ENCODE data around the gene ZFPM1.

The ZFPM1 gene

DNA sequence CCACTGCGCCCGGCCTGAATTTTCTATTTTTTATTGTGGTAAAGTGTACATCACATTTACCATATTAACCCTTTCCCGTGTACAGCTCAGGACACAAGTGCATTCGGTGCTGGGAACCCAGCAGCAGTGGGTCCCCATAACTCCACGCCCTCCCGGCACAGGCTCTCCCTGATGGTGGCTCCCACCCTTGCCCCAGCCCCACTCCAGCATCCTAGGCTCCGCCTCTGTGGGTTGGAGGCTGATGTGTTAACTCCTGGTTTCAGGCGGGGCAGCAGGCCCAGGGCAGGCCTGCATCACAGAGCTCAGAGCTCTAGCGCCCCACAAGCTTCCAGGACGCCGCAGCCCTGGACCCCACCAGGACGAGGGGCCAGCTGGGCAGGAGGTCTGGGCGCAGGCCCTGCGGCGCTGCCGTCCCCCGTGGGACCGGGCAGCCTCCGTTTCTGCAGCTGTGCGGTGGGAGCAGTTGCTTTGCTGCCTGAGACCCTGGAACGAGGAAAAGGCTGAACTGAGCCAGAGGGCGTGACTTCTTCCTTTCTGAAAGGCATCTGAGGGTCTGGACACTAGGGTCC is 19.6 kb downstream of the ZFPM1 start:
- Histone ChIP-seq H3K14ac (ENCODE audit: low read length) (no peak overlapping the region), H2BK120ac (ENCODE audit: low read depth, low read length) (no peak overlapping the region), H3K4me1 (ENCODE audit: control insufficient read depth in 2 of 2, insufficient read depth in 1 of 2, low read depth in 1 of 2, low read length in 2 of 2) (peaks cover 5 to 8% of the 10 kb centered on the region in 2 donors), H3K27me3 (ENCODE audit: control insufficient read depth in 3 of 3, insufficient read depth in 3 of 3, low read depth in 1 of 3, low read length in 3 of 3) (no peaks in the 10 kb centered on the region), H2AK5ac (ENCODE audit: low read depth, low read length) (peak overlapping the region; percentile 74), H3K27ac (replicated peaks; ENCODE audit: low read length) (no peak overlapping the region), H3K36me3 (replicated peaks in 1 of 2; ENCODE audit: control insufficient read depth in 2 of 2, insufficient read depth in 2 of 2, low read length in 2 of 2) (no peaks in the 10 kb centered on the region), H3K18ac (ENCODE audit: low read length) (peak overlapping the region; percentile 55), H3K9ac (ENCODE audit: low read depth, low read length, poor library complexity) (peak overlapping the region; percentile 60), H4K91ac (ENCODE audit: low read depth, low read length, poor library complexity) (no peak overlapping the region), H3K4me2 (ENCODE audit: insufficient read depth, low read length, poor library complexity, severe bottlenecking) (no peak overlapping the region), H3K4me3 (ENCODE audit: low read length in 2 of 2) (no peak overlapping the region), H2AFZ (ENCODE audit: low read length) (no peak overlapping the region), H2BK15ac (ENCODE audit: low read length) (peak overlapping the region; percentile 49), H3K79me1 (ENCODE audit: low read depth, low read length) (no peaks in the 10 kb centered on the region), H4K8ac (ENCODE audit: low read depth, low read length) (no peak overlapping the region), H2BK5ac (ENCODE audit: low read length) (no peak overlapping the region), H2BK12ac (ENCODE audit: low read length) (no peak overlapping the region), H3K4ac (ENCODE audit: low read length) (no peak overlapping the region), H3K23ac (ENCODE audit: low read depth, low read length, poor library complexity) (peak overlapping the region; percentile 34), H3K9me3 (replicated peaks in 1 of 2; ENCODE audit: control insufficient read depth in 2 of 2, insufficient read depth in 1 of 2, low read depth in 1 of 2, low read length in 2 of 2) (no peaks in the 10 kb centered on the region)
- WGBS, 2 donors (ENCODE audit: extremely low coverage in 2 of 2, insufficient read length in 2 of 2, insufficient replicate concordance in 1 of 2), result no CpG with 5 or more reads among the region's 22 CpGs
- no peak for DNase-seq (ENCODE audit: low spot score)

DNA sequence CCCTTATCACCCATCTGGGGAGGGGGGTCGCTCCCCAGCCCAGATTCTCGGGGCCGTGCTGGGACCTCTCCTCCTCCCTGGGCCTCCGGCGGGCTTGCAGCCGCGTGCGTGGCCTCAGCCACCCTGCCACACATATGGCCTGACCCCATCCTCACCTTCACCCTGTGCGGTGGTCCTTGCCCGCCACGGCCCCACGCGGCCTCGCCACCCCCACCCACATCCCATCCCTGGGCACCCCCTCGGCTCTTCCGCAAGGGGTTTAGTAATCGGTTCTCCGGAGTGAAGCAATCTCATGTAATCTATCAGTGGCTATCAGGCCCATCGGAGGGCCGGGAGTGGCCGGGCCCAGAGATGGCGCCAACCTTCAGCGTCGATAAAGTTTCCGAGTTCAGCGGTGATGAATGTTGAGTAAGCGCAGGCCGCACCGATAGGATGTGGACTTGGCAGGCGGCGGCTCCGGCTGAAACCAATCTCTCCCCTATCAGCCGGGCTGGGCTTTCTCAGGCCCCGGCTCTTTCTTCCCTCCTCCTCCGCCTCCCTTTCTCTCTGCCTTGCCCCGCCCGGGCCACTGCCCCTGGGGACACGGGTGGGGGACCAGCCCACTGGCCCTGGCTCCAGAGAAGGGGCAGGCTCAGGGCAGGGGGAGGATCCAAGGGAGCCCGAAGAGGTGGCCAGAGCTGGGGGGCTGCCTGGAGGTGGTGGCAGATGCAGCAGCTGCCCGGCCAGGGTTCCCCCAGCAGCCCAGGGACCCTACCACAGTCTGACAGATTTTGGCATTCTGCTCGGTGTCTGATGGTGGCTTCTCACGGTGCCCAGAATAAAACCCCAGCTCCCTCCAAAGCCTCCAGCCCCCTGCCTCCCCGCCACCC is 20.8 kb downstream of the ZFPM1 start:
- H2AK5ac ChIP-seq (ENCODE audit: low read depth, low read length), result no peak overlapping the region
- H3K9ac ChIP-seq (ENCODE audit: low read depth, low read length, poor library complexity), result no peak overlapping the region
- H2BK15ac ChIP-seq (ENCODE audit: low read length), result peak overlapping the region; percentile 49
- H3K4ac ChIP-seq (ENCODE audit: low read length), result no peak overlapping the region
- peaks cover 5 to 16% of the 10 kb centered on the region in 2 donors for H3K4me1 ChIP-seq (ENCODE audit: control insufficient read depth in 2 of 2, insufficient read depth in 1 of 2, low read depth in 1 of 2, low read length in 2 of 2)
- H2AFZ ChIP-seq (ENCODE audit: low read length), result no peak overlapping the region
- H2BK120ac ChIP-seq (ENCODE audit: low read depth, low read length), result no peak overlapping the region
- peak overlapping the region; percentile 80 for H3K23ac ChIP-seq (ENCODE audit: low read depth, low read length, poor library complexity)
- peaks cover 3% of the 10 kb centered on the region for H3K79me1 ChIP-seq (ENCODE audit: low read depth, low read length)
- no peak overlapping the region for H4K91ac ChIP-seq (ENCODE audit: low read depth, low read length, poor library complexity)
- no peaks in the 10 kb centered on the region for H3K36me3 ChIP-seq (replicated peaks in 1 of 2; ENCODE audit: control insufficient read depth in 2 of 2, insufficient read depth in 2 of 2, low read length in 2 of 2)
- H2BK5ac ChIP-seq (ENCODE audit: low read length), result peak overlapping the region; percentile 24
- no peak overlapping the region for H3K4me3 ChIP-seq (ENCODE audit: low read length in 2 of 2)
- no peak overlapping the region for H4K8ac ChIP-seq (ENCODE audit: low read depth, low read length)
- H2BK12ac ChIP-seq (ENCODE audit: low read length), result no peak overlapping the region
- H3K14ac ChIP-seq (ENCODE audit: low read length), result peak overlapping the region; percentile 38
- H3K27ac ChIP-seq (replicated peaks; ENCODE audit: low read length), result no peak overlapping the region
- peak overlapping the region; percentile 48 for H3K18ac ChIP-seq (ENCODE audit: low read length)
- no peaks in the 10 kb centered on the region for H3K9me3 ChIP-seq (replicated peaks in 1 of 2; ENCODE audit: control insufficient read depth in 2 of 2, insufficient read depth in 1 of 2, low read depth in 1 of 2, low read length in 2 of 2)
- no CpG with 5 or more reads among the region's 43 CpGs for WGBS, 2 donors (ENCODE audit: extremely low coverage in 2 of 2, insufficient read length in 2 of 2, insufficient replicate concordance in 1 of 2)
- no peak overlapping the region for H3K4me2 ChIP-seq (ENCODE audit: insufficient read depth, low read length, poor library complexity, severe bottlenecking)
- no peaks in the 10 kb centered on the region for H3K27me3 ChIP-seq (ENCODE audit: control insufficient read depth in 3 of 3, insufficient read depth in 3 of 3, low read depth in 1 of 3, low read length in 3 of 3)
- no peak for DNase-seq (ENCODE audit: low spot score)

DNA sequence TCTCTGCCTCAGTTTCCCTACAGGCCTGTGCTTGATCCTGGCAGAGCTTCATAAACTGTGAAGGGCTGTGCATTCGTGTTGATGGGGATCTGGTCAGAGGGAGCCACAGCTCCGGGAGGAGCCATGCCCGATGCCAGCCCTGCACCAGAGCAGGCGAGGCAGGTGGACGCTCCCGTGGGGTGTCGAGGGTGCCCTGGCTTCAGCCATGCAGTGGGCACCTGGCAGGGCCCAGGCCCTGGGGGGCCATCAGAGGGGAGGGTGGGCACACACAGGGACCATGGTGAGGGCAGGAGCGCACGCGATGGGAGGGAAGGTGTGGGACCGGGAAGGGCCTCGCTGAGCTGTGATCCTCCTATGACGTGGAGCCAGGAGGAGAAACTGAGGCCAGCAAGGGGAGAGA is 22.0 kb downstream of the ZFPM1 start:
- peak overlapping the region; percentile 71 for H3K18ac ChIP-seq (ENCODE audit: low read length)
- peak overlapping the region; percentile 74 for H2AK5ac ChIP-seq (ENCODE audit: low read depth, low read length)
- H3K23ac ChIP-seq (ENCODE audit: low read depth, low read length, poor library complexity), result no peak overlapping the region
- H3K9ac ChIP-seq (ENCODE audit: low read depth, low read length, poor library complexity), result no peak overlapping the region
- H2BK15ac ChIP-seq (ENCODE audit: low read length), result no peak overlapping the region
- no peak overlapping the region for H3K4ac ChIP-seq (ENCODE audit: low read length)
- H3K4me2 ChIP-seq (ENCODE audit: insufficient read depth, low read length, poor library complexity, severe bottlenecking), result no peak overlapping the region
- DNase-seq (ENCODE audit: low spot score), result no peak
- no peaks in the 10 kb centered on the region for H3K36me3 ChIP-seq (replicated peaks in 1 of 2; ENCODE audit: control insufficient read depth in 2 of 2, insufficient read depth in 2 of 2, low read length in 2 of 2)
- H3K4me1 ChIP-seq (ENCODE audit: control insufficient read depth in 2 of 2, insufficient read depth in 1 of 2, low read depth in 1 of 2, low read length in 2 of 2), result peaks cover 4 to 16% of the 10 kb centered on the region in 2 donors
- peak overlapping the region; percentile 41 for H2BK12ac ChIP-seq (ENCODE audit: low read length)
- H2BK5ac ChIP-seq (ENCODE audit: low read length), result no peak overlapping the region
- no peak overlapping the region for H2BK120ac ChIP-seq (ENCODE audit: low read depth, low read length)
- H3K9me3 ChIP-seq (replicated peaks in 1 of 2; ENCODE audit: control insufficient read depth in 2 of 2, insufficient read depth in 1 of 2, low read depth in 1 of 2, low read length in 2 of 2), result no peaks in the 10 kb centered on the region
- H3K27me3 ChIP-seq (ENCODE audit: control insufficient read depth in 3 of 3, insufficient read depth in 3 of 3, low read depth in 1 of 3, low read length in 3 of 3), result no peaks in the 10 kb centered on the region
- H3K14ac ChIP-seq (ENCODE audit: low read length), result no peak overlapping the region
- no peak overlapping the region for H2AFZ ChIP-seq (ENCODE audit: low read length)
- no peak overlapping the region for H3K4me3 ChIP-seq (ENCODE audit: low read length in 2 of 2)
- H3K79me1 ChIP-seq (ENCODE audit: low read depth, low read length), result peaks cover 5% of the 10 kb centered on the region
- H4K91ac ChIP-seq (ENCODE audit: low read depth, low read length, poor library complexity), result no peak overlapping the region
- no peak overlapping the region for H3K27ac ChIP-seq (replicated peaks; ENCODE audit: low read length)
- H4K8ac ChIP-seq (ENCODE audit: low read depth, low read length), result no peak overlapping the region
- WGBS, 2 donors (ENCODE audit: extremely low coverage in 2 of 2, insufficient read length in 2 of 2, insufficient replicate concordance in 1 of 2), result no CpG with 5 or more reads among the region's 13 CpGs

DNA sequence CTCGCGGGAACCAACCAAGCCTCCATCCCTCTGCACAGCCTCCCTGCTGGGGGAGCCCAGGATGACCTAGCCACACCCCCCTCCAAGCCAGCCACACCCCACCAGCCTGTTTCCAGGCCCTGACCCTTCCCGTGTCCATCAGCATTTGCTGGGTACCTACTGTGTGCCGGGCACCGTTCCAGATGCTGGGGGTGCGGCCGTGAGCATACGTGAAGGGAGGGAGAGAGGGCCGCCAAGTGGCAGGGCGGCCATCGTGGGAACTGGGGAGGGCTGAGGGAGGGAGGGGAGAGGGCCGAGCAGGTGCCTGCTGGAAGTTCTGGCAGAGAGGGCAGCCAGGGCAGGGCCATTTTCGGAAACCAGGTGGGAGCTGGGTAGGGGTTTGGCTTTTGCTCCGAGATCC is 23.1 kb downstream of the ZFPM1 start:
- no peak for DNase-seq (ENCODE audit: low spot score)
- no peak overlapping the region for H2AFZ ChIP-seq (ENCODE audit: low read length)
- no peak overlapping the region for H4K91ac ChIP-seq (ENCODE audit: low read depth, low read length, poor library complexity)
- H3K4me1 ChIP-seq (ENCODE audit: control insufficient read depth in 2 of 2, insufficient read depth in 1 of 2, low read depth in 1 of 2, low read length in 2 of 2), result peaks cover 4 to 16% of the 10 kb centered on the region in 2 donors
- H2BK12ac ChIP-seq (ENCODE audit: low read length), result no peak overlapping the region
- peaks cover 8% of the 10 kb centered on the region for H3K79me1 ChIP-seq (ENCODE audit: low read depth, low read length)
- H2AK5ac ChIP-seq (ENCODE audit: low read depth, low read length), result peak overlapping the region; percentile 63
- no peak overlapping the region for H2BK5ac ChIP-seq (ENCODE audit: low read length)
- no peak overlapping the region for H3K9ac ChIP-seq (ENCODE audit: low read depth, low read length, poor library complexity)
- peak overlapping the region; percentile 73 for H3K23ac ChIP-seq (ENCODE audit: low read depth, low read length, poor library complexity)
- WGBS, 2 donors (ENCODE audit: extremely low coverage in 2 of 2, insufficient read length in 2 of 2, insufficient replicate concordance in 1 of 2), result no CpG with 5 or more reads among the region's 14 CpGs
- H3K14ac ChIP-seq (ENCODE audit: low read length), result no peak overlapping the region
- H3K36me3 ChIP-seq (replicated peaks in 1 of 2; ENCODE audit: control insufficient read depth in 2 of 2, insufficient read depth in 2 of 2, low read length in 2 of 2), result no peaks in the 10 kb centered on the region
- no peak overlapping the region for H4K8ac ChIP-seq (ENCODE audit: low read depth, low read length)
- H2BK120ac ChIP-seq (ENCODE audit: low read depth, low read length), result no peak overlapping the region
- H3K27ac ChIP-seq (replicated peaks; ENCODE audit: low read length), result no peak overlapping the region
- peak overlapping the region; percentile 85 for H3K18ac ChIP-seq (ENCODE audit: low read length)
- H3K4me3 ChIP-seq (ENCODE audit: low read length in 2 of 2), result no peak overlapping the region
- H3K4me2 ChIP-seq (ENCODE audit: insufficient read depth, low read length, poor library complexity, severe bottlenecking), result no peak overlapping the region
- no peak overlapping the region for H2BK15ac ChIP-seq (ENCODE audit: low read length)
- no peaks in the 10 kb centered on the region for H3K9me3 ChIP-seq (replicated peaks in 1 of 2; ENCODE audit: control insufficient read depth in 2 of 2, insufficient read depth in 1 of 2, low read depth in 1 of 2, low read length in 2 of 2)
- H3K4ac ChIP-seq (ENCODE audit: low read length), result peak overlapping the region; percentile 6
- no peaks in the 10 kb centered on the region for H3K27me3 ChIP-seq (ENCODE audit: control insufficient read depth in 3 of 3, insufficient read depth in 3 of 3, low read depth in 1 of 3, low read length in 3 of 3)
